ENCODE results near the gene MT1A. TPM values are rescaled to one million over a fixed set of nuclear protein-coding genes. Genes with fewer than 3 reads are reported as not detected.

Gene MT1A
- total and polyA plus RNA-seq, 2 of the 8 experiments (the other 6 are each of a cell fraction or from before 2014, with no cell fraction given) = not detected

DNA sequence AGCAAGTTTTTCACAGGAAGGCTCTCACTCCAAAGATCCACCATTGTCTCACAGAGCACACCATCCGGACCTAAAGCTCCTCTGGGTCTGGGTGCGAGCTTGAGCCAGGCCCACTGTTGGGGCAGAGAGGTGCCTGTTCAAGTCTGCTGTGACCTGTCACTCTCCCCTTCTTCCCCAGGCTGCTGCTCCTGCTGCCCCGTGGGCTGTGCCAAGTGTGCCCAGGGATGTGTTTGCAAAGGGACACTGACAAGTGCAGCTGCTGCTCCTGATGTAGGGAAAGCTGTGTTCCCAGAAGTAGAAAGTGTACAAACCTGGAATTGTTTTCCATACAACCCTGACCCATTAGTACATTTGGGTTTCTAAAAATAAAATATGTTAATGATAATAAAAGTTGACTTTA lies 39.0 kb downstream of the MT1A start:
- Histone ChIP-seq H3K4me2 (ENCODE audit: insufficient read depth in 1 of 2, low read depth in 2 of 2, low read length in 2 of 2) (0 out of 4 replicates have a peak overlapping the region, but pooled peaks of 1 of the 2 experiments have one; percentile 90), H2AK5ac (ENCODE audit: low read depth, low read length) (no peak overlapping the region; the same call in 1 of the 2 replicates), H3K9ac (replicated peaks in 1 of 4; ENCODE audit: extremely low read depth in 1 of 4, low read depth in 3 of 4, low read length in 3 of 4) (no peak overlapping the region), H3K23me2 (ENCODE audit: low read depth, low read length) (peaks cover 6% of the 10 kb centered on the region), H2BK120ac (replicated peaks; ENCODE audit: low read depth, low read length) (no peak overlapping the region), H3K27ac (ENCODE audit: low read depth, low read length) (no peak overlapping the region), H2BK20ac (ENCODE audit: low read length) (peak overlapping the region; percentile 41; the same call in 1 of the 2 replicates), H3K4me1 (replicated peaks in 1 of 4; ENCODE audit: control insufficient read depth in 3 of 4, insufficient read depth in 4 of 4, low read length in 3 of 4) (peaks cover 0 to 20% (median 4%) of the 10 kb centered on the region in 4 experiments; a peak in 5 of 7 replicates), H2AFZ (ENCODE audit: low read length) (no peak overlapping the region), H3K36me3 (ENCODE audit: control insufficient read depth in 2 of 4, insufficient read depth in 4 of 4, low read length in 3 of 4) (no peaks in the 10 kb centered on the region), H2BK5ac (ENCODE audit: low read depth, low read length) (0 out of 2 replicates have a peak overlapping the region, but pooled peaks have one; percentile 60), H3K4ac (replicated peaks; ENCODE audit: insufficient read length, low read depth, low read length) (no peak overlapping the region), H4K91ac (replicated peaks; ENCODE audit: insufficient read length, low read length) (no peak overlapping the region), H4K20me1 (replicated peaks in 1 of 2; ENCODE audit: control insufficient read depth in 1 of 2, insufficient read depth in 2 of 2, low read length in 2 of 2) (peaks cover 0 to 1% of the 10 kb centered on the region in 2 experiments), H3K14ac (ENCODE audit: insufficient read length) (no peak overlapping the region), H4K5ac (ENCODE audit: insufficient read length, low read depth, low read length) (no peak overlapping the region), H2BK12ac (ENCODE audit: low read depth, low read length) (peak overlapping the region; percentile 70; the same call in 1 of the 2 replicates), H3K23ac (ENCODE audit: insufficient read length) (no peak overlapping the region), H3K56ac (replicated peaks; ENCODE audit: insufficient read length, low read depth, low read length) (no peak overlapping the region), H4K8ac (ENCODE audit: extremely low read depth, insufficient read depth, low read length) (no peak overlapping the region), H3K9me3 (ENCODE audit: insufficient read depth in 2 of 2, low read depth in 1 of 2, low read length in 1 of 2) (no peaks in the 10 kb centered on the region), H3K18ac (ENCODE audit: extremely low read depth, low read length) (no peak overlapping the region; the same call in 1 of the 2 replicates), H3K79me2 (ENCODE audit: control insufficient read depth in 1 of 2, insufficient read depth in 2 of 2, low read length in 2 of 2) (no peaks in the 10 kb centered on the region), H3K4me3 (ENCODE audit: extremely low read depth in 1 of 4, insufficient read depth in 2 of 4, low read depth in 3 of 4, low read length in 4 of 4) (no peak overlapping the region), H3K79me1 (ENCODE audit: low read depth, low read length) (no peaks in the 10 kb centered on the region), H2BK15ac (ENCODE audit: low read length) (peak overlapping the region; percentile 73; the same call in 1 of the 2 replicates), H3K27me3 (replicated peaks in 1 of 4; ENCODE audit: control insufficient read depth in 3 of 4, extremely low read depth in 1 of 4, insufficient read depth in 3 of 4, low read length in 3 of 4) (peaks cover 5 to 56% (median 29%) of the 10 kb centered on the region in 4 experiments)
- no peak for DNase-seq (ENCODE audit: low read depth in 1 of 2, low spot score in 2 of 2)
- ChIA-PET CTCF (ENCODE audit: partially characterized antibody) (interaction anchor here (1.5 to 6.0 kb wide), 6 partner anchors 20 to 76 kb away, joined by 3 to 57 read pairs (median 6); no protein-coding TSS in a partner anchor), POLR2A (ENCODE audit: partially characterized antibody) (interaction anchor here (0.6 to 12.9 kb wide), 9 partner anchors 7 to 65 kb away, joined by 3 to 205 read pairs (median 10); partner anchors contain the start of genes MT1A, MT1E, MT1G and MT1H)
- FAIRE-seq = no peak
- 74% methylated on average over 3 of the region's 3 CpGs; no CpG with 5 or more reads in 1 of the 2 experiments for WGBS, 2 experiments (ENCODE audit: extremely low coverage in 1 of 2, insufficient coverage in 1 of 2, insufficient read length in 1 of 2, insufficient replicate concordance in 2 of 2, low coverage in 1 of 2, low lambda C conversion rate in 2 of 2, missing lambda C conversion rate in 1 of 2)
- no peak for TF ChIP-seq SUZ12 (IDR thresholded peaks at IDR 0.05; ENCODE audit: low read length)

Data from H1 (cell line).